KOPT-K1 (cell line): ENCODE data around the gene KMT2A.
"Not testable (repeated sequence)": the region's sequence is repeated elsewhere in the genome, so short reads cannot be mapped to it uniquely, and the experiment has no call there.

Experiments
- H3K27ac ChIP-seq: fragments of 200-600 bp; sonication (generic); 2 replicates; pipeline ENCODE4 v1.5.1; 2016; ENCODE audit warnings: antibody characterized with exemption, mild to moderate bottlenecking, low read depth, low read length; ENCODE audit not compliant: poor library complexity, severe bottlenecking
- H3K36me3 ChIP-seq: fragments of 200-600 bp; sonication (generic); 2 replicates; pipeline ENCODE4 v1.5.1; 2017; ENCODE audit warnings: antibody characterized with exemption, mild to moderate bottlenecking, low read length, moderate library complexity; ENCODE audit not compliant: insufficient read depth
- H3K9me3 ChIP-seq: fragments of 200-600 bp; sonication (generic); 2 replicates; pipeline ENCODE4 v1.5.1; 2017; ENCODE audit warnings: antibody characterized with exemption, low read length, mild to moderate bottlenecking; ENCODE audit not compliant: insufficient read depth, poor library complexity, severe bottlenecking

Gene KMT2A

DNA sequence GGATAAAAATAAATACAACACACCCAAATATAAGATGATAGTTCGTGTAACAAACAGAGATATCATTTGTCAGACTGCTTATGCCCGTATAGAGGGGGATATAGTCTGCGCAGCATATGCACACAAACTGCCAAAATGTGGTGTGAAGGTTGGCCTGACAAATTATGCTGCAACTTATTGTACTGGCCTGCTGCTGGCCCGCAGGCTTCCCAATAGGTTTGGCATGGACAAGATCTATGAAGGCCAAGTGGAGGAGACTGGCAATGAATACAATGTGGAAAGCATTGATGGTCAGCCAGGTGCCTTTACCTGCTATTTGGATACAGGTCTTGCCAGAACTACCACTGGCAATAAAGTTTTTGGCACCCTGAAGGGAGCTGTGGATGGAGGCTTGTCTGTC lies 124.5 kb downstream of the KMT2A start:
- Histone ChIP-seq H3K9me3 (no peaks in the 10 kb centered on the region), H3K36me3 (peaks cover 9% of the 10 kb centered on the region; the same call in 1 of the 2 replicates), H3K27ac (no peak overlapping the region)

- no peaks in the 10 kb centered on the region for H3K9me3 ChIP-seq
- H3K27ac ChIP-seq = no peak overlapping the region
- no peaks in the 10 kb centered on the region for H3K36me3 ChIP-seq
Measured at GRCh38 chr11:118565051-118565450, 128.8 kb downstream of the KMT2A start.

GRCh38 chr11:118569670-118570069 lies 133.4 kb downstream of the KMT2A start:
- Histone ChIP-seq H3K27ac (no peak overlapping the region), H3K9me3 (no peaks in the 10 kb centered on the region), H3K36me3 (0 out of 2 replicates have a peak, but pooled peaks cover 2% of the 10 kb centered on the region)

- Histone ChIP-seq H3K27ac (no peak overlapping the region), H3K36me3 (0 out of 2 replicates have a peak, but pooled peaks cover 8% of the 10 kb centered on the region), H3K9me3 (no peaks in the 10 kb centered on the region)
Measured at GRCh38 chr11:118570787-118571186, 134.5 kb downstream of the KMT2A start.

DNA sequence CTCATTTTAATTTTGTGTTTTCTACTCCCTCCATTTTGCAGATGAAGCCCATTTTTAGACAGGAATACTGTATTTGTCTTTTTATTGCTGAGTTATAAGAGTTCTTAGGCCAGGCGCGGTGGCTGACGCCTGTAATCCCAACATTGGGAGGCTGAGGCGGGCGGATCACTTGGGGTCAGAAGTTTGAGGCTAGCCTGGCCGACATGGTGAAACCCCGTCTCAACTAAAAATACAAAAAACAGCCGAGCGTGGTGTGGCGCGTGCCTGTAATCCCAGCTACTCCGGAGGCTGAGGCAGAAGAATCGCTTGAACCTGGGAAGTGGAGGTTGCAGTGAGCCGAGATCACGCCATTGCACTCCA lies 135.4 kb downstream of the KMT2A start:
- peak overlapping the region; percentile 92 for H3K27ac ChIP-seq
- not testable (repeated sequence) for H3K36me3 ChIP-seq, H3K9me3 ChIP-seq

- no peaks in the 10 kb centered on the region for H3K9me3 ChIP-seq
- H3K36me3 ChIP-seq = peaks cover 16% of the 10 kb centered on the region; the same call in 1 of the 2 replicates
- peak within 1 kb of the TSS; percentile 92 for H3K27ac ChIP-seq
Measured at GRCh38 chr11:118572061-118572980, 136.0 kb downstream of the KMT2A start, which contains the start of gene ARCN1. Gene ARCN1 (plus strand): TSS chr11:118572409. CDS start chr11:118572548, 139 bp downstream.

- Histone ChIP-seq H3K9me3 (no peaks in the 10 kb centered on the region), H3K36me3 (peaks cover 21% of the 10 kb centered on the region; the same call in 1 of the 2 replicates), H3K27ac (peak overlapping the region; percentile 92)
Measured at GRCh38 chr11:118572981-118573550, 136.8 kb downstream of the KMT2A start.

- peaks cover 25% of the 10 kb centered on the region; the same call in 1 of the 2 replicates for H3K36me3 ChIP-seq
- H3K27ac ChIP-seq = no peak overlapping the region
- no peaks in the 10 kb centered on the region for H3K9me3 ChIP-seq
Measured at GRCh38 chr11:118574636-118575035, 138.3 kb downstream of the KMT2A start.
